OCI-LY1 (cell line): Measurements from ENCODE around the gene PTGES2.

Source experiments
- EZH2 ChIP-seq: fragments of 200-600 bp; sonication (generic), shearing (Covaris generic); IDR thresholded peaks from 2 replicates; pipeline ENCODE4 v1.8.0; 2017; ENCODE audit warnings: borderline replicate concordance, mixed run types, mild to moderate bottlenecking, antibody characterized with exemption, low read length, moderate library complexity, mixed read lengths
- TF ChIP-seq, protein P1 (sequence below): fragments of 200-600 bp; sonication (generic), shearing (Covaris generic); IDR thresholded peaks from 2 replicates; pipeline ENCODE4 v1.5.1; 2017; ENCODE audit warnings: mild to moderate bottlenecking, antibody characterized with exemption, low read length, moderate library complexity, mixed read lengths

DNA sequence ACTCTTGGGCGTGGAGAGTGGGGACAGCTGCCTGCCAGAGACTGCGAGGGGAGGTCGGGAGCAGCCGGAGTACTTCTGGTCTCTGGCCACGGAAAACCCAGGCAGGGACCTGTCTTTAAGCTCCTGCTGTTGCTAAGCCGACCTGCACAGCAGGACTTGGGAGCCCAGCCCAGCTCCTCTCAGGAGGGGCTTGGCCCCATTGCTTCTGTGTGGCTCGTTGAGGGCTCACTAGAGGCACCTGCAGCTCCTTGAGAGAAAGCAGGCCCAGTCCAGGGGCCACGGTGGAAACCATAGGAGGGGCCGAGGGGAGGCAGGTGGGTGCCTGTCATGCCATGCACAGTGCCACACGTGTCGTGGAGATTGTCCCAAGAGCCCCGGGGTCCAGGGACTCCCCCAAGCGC is 18.4 kb upstream of the PTGES2 start:
- TF ChIP-seq, protein P1, sequence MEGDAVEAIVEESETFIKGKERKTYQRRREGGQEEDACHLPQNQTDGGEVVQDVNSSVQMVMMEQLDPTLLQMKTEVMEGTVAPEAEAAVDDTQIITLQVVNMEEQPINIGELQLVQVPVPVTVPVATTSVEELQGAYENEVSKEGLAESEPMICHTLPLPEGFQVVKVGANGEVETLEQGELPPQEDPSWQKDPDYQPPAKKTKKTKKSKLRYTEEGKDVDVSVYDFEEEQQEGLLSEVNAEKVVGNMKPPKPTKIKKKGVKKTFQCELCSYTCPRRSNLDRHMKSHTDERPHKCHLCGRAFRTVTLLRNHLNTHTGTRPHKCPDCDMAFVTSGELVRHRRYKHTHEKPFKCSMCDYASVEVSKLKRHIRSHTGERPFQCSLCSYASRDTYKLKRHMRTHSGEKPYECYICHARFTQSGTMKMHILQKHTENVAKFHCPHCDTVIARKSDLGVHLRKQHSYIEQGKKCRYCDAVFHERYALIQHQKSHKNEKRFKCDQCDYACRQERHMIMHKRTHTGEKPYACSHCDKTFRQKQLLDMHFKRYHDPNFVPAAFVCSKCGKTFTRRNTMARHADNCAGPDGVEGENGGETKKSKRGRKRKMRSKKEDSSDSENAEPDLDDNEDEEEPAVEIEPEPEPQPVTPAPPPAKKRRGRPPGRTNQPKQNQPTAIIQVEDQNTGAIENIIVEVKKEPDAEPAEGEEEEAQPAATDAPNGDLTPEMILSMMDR, result no peak
- TF ChIP-seq EZH2, result no peak
